Right atrium auricular region (tissue), 2 donors: Measurements from ENCODE around the gene ANP32A. TPM values are rescaled to one million over a fixed set of nuclear protein-coding genes. Genes with fewer than 3 reads are reported as not detected.
"Not testable (repeated sequence)": the region's sequence is repeated elsewhere in the genome, so short reads cannot be mapped to it uniquely, and the experiment has no call there.

Source experiments
- DNase-seq: peaks from one replicate; pipeline ENCODE4 v3.0.0-alpha.2; 2019; ENCODE audit warnings: low spot score
- H3K27ac ChIP-seq, 2 donors: fragments of 200-600 bp; sonication (generic); 1 replicate in 1 of 2; 2 replicates in 1 of 2; pipeline ENCODE4 v1.5.1; 2016 to 2019
- H3K27me3 ChIP-seq, 2 donors: fragments of 200-600 bp; sonication (generic); one replicate each; pipeline versions ENCODE4 v1.5.1 to v1.6.0; 2017 to 2019
- H3K36me3 ChIP-seq: fragments of 200-600 bp; sonication (generic); one replicate; pipeline ENCODE4 v1.5.1; 2016
- H3K4me1 ChIP-seq, 2 donors: fragments of 200-600 bp; sonication (generic); one replicate each; pipeline versions ENCODE4 v1.5.1 to v1.6.0; 2017 to 2019
- H3K4me3 ChIP-seq, 2 donors: fragments of 200-600 bp; sonication (generic); 1 replicate in 1 of 2; 2 replicates in 1 of 2; pipeline ENCODE4 v1.5.1; 2017 to 2019; ENCODE audit warnings: mild to moderate bottlenecking in 1 of 2, moderate library complexity in 1 of 2
- H3K9me3 ChIP-seq, 2 donors: fragments of 200-600 bp; sonication (generic); one replicate each; pipeline ENCODE4 v1.5.1; 2019
- CTCF ChIP-seq, 2 donors: fragments of 200-600 bp; sonication (generic); IDR thresholded peaks; one replicate each; pipeline ENCODE4 v1.5.1; 2019; ENCODE audit warnings: antibody characterized with exemption in 2 of 2
- total RNA-seq, 2 donors: library from RNA; depleted of rRNA; stranded (reverse); fragments of >200 nt; gene quantifications; one replicate each; pipeline ENCODE4 v1.1.0, GENCODE V29; 2016

ANP32A gene
- total RNA-seq, result 10 to 100 TPM; 60.9 to 69.2 TPM

DNA sequence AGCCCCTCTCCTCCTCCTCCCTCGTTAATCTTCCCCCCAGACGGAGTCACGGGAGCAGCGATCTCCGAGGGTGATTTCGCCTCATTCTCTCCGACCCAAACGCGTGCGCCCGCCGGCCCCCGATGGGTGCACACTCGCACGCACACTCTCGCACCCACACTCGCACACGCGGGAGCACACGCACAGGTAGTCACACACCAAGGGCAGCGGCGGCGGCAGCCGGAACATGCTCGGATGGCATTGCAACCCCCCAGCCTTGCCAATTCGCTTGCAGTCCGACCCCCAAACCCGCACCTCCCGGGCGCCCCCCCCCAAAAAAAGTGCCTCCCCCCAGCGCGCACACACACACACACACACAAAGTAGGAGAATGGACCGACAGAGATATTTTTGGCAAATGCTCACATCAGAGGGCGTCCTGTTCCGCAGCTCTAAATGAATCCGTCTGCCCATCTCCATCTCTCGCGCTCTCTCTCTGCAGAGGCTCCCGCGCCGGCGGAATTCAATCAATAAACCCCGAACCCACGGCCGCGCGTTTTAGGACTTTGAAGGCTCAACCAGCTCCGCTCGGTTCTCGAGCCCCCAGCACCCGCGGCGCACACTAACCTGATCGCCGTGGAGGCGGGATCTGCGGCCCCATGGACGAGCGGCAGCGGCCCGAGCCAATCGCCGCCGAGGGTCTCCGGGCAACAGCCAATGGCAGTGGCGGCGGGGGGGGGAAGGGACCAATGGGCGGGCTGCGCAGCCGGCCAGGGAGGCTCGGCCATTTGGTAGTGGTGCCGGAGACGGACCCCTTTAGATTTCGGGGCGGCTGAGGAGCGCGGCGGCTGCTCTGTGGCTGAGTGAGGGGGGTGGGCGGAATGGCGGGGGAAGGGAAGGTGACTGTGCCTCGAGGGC is at the start of gene ANP32A:
ANP32A (minus strand) TSS at position 601 of the 895 bp plus-strand sequence; CDS start at position 457, 144 bp downstream.
- no peaks in the 10 kb centered on the region for H3K9me3 ChIP-seq
- H3K4me1 ChIP-seq, result peaks cover 0 to 24% of the 10 kb centered on the region in 2 donors
- H3K36me3 ChIP-seq, result no peaks in the 10 kb centered on the region
- H3K27me3 ChIP-seq, result no peaks in the 10 kb centered on the region
- DNase-seq, result peak; percentile 96
- peak within 1 kb of the TSS; percentile 89 to 95 for H3K4me3 ChIP-seq
- H3K27ac ChIP-seq, result peak within 1 kb of the TSS; percentile 99 to 100
- TF ChIP-seq CTCF (IDR thresholded peaks at IDR 0.05), result no peak

DNA sequence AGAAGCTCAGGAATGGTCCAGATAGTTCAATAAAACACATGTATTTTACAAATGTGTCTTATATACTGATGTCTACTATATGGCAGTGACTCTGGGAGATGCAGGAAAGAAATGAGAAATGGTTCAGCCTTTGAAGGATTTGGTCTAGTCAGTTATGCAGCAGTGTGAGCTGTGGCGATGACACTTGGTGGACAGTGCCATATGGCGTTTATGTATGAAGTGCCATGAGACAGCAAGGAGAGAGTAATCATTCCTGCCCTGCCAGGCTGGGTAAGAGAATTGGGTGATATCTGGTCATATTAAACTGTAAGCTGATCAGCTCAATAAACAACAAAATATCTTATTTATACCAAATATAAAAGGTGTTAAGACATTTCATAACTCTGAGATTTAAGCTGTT is 47.6 kb upstream of the ANP32A start:
- H3K36me3 ChIP-seq, result no peaks in the 10 kb centered on the region
- no peak overlapping the region for H3K27ac ChIP-seq
- H3K4me1 ChIP-seq, result no peaks in the 10 kb centered on the region
- peaks cover 0 to 15% of the 10 kb centered on the region in 2 donors for H3K9me3 ChIP-seq
- no peak overlapping the region for H3K4me3 ChIP-seq
- no peak for DNase-seq
- TF ChIP-seq CTCF (IDR thresholded peaks at IDR 0.05), result no peak
- H3K27me3 ChIP-seq, result no peaks in the 10 kb centered on the region

GRCh38 chr15:68862415-68862814 is 41.7 kb upstream of the ANP32A start:
- H3K36me3 ChIP-seq, result no peaks in the 10 kb centered on the region
- no peaks in the 10 kb centered on the region for H3K27me3 ChIP-seq
- no peak overlapping the region for H3K4me3 ChIP-seq
- no peaks in the 10 kb centered on the region for H3K4me1 ChIP-seq
- TF ChIP-seq CTCF (IDR thresholded peaks at IDR 0.05), result no peak
- DNase-seq, result no peak
- no peak overlapping the region for H3K27ac ChIP-seq
- H3K9me3 ChIP-seq, result peaks cover 0 to 32% of the 10 kb centered on the region in 2 donors

GRCh38 chr15:68858666-68859065 is 38.0 kb upstream of the ANP32A start:
- H3K4me1 ChIP-seq, H3K27ac ChIP-seq, DNase-seq, H3K36me3 ChIP-seq, H3K27me3 ChIP-seq, H3K4me3 ChIP-seq: not testable (repeated sequence)
- H3K9me3 ChIP-seq, result peaks cover 0 to 32% of the 10 kb centered on the region in 2 donors

DNA sequence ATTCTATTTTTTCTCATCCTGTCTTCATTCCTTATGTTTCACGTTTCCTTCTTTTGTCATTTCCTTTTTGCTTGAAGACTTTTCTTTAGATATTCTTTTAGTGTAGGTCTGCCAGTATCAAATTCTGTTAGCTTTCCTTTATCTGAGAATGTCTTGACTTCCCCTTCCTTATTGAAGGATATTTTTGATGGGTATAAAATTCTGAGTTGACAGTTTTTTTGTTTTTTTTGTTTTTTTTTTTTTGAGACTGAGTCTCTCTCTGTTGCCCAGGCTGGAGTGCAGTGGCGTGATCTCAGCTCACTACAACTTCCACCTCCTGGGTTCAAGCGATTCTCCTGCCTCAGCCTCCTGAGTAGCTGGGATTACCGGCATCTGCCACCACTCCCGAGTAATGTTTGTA is 36.7 kb upstream of the ANP32A start:
- not testable (repeated sequence) for H3K27ac ChIP-seq, H3K36me3 ChIP-seq, H3K4me3 ChIP-seq, H3K4me1 ChIP-seq, DNase-seq, H3K27me3 ChIP-seq
- peaks cover 0 to 22% of the 10 kb centered on the region in 2 donors for H3K9me3 ChIP-seq

DNA sequence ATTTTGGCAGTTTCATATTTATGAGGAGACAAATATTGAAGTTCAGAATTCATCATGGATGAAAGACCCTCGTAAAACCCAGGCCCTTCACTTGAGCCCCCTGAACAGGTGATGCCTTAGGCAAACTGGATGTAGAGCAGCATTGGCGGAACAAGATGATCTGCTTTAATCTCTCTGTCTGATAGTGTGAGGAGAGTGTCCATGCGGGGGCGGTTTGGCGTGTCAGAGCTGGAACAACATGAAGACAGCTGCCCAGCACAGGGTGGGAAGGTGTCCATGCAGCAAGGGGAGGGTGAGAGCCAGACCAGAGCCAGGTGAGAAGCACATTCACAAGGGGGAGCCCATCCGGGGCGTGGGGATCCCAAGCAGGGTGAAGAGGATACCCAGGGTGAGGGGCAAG is 31.8 kb upstream of the ANP32A start:
- Histone ChIP-seq H3K4me3 (no peak overlapping the region), H3K27ac (no peak overlapping the region), H3K4me1 (no peaks in the 10 kb centered on the region), H3K27me3 (no peaks in the 10 kb centered on the region), H3K36me3 (no peaks in the 10 kb centered on the region), H3K9me3 (peaks cover 0 to 12% of the 10 kb centered on the region in 2 donors)
- DNase-seq, result no peak
- TF ChIP-seq CTCF (IDR thresholded peaks at IDR 0.05), result no peak
